Measurements from ENCODE around the gene TSFM.
A peak's percentile ranks its signal among the peaks of the same experiment; 100 is the strongest.

The TSFM gene

GRCh38 chr12:57813971-57814772 is 31.6 kb downstream of the TSFM start:
- Histone ChIP-seq H3K4me3 (ENCODE audit: low read length) (no peak overlapping the region), H3K79me2 (ENCODE audit: control insufficient read depth, insufficient read depth, low read length) (no peaks in the 10 kb centered on the region), H3K23ac (ENCODE audit: low read length) (no peak overlapping the region), H3K4me2 (ENCODE audit: low read length) (no peak overlapping the region), H4K5ac (ENCODE audit: low read length) (no peak overlapping the region), H3K9ac (ENCODE audit: low read length) (no peak overlapping the region), H2AK5ac (ENCODE audit: low read length) (no peak overlapping the region), H3K56ac (ENCODE audit: low read length) (no peak overlapping the region), H4K8ac (ENCODE audit: low read depth, low read length) (no peak overlapping the region), H3K4ac (ENCODE audit: low read depth, low read length) (no peak overlapping the region), H3K27me3 (ENCODE audit: insufficient read depth, low read length, poor library complexity) (no peaks in the 10 kb centered on the region), H3K4me1 (ENCODE audit: control insufficient read depth, low read depth, low read length) (no peaks in the 10 kb centered on the region), H2BK15ac (replicated peaks; ENCODE audit: low read depth) (no peak overlapping the region), H3K27ac (ENCODE audit: low read depth, low read length) (no peak overlapping the region), H3K36me3 (ENCODE audit: control insufficient read depth, insufficient read depth, low read length) (no peaks in the 10 kb centered on the region), H2BK5ac (ENCODE audit: low read length) (no peak overlapping the region), H3K18ac (ENCODE audit: low read length) (no peak overlapping the region), H3K79me1 (ENCODE audit: low read length) (no peaks in the 10 kb centered on the region), H2BK120ac (ENCODE audit: low read depth, low read length) (no peak overlapping the region)
- WGBS (ENCODE audit: extremely low coverage, insufficient coverage, low lambda C conversion rate): no CpG with 5 or more reads among the region's 17 CpGs
- DNase-seq: no peak

- Histone ChIP-seq H3K18ac (ENCODE audit: low read length) (no peak overlapping the region), H3K27me3 (ENCODE audit: insufficient read depth, low read length, poor library complexity) (no peaks in the 10 kb centered on the region)
- WGBS (ENCODE audit: extremely low coverage, insufficient coverage, low lambda C conversion rate): no CpG with 5 or more reads among the region's 13 CpGs
Observed at GRCh38 chr12:57815177-57816000, 32.8 kb downstream of the TSFM start.

GRCh38 chr12:57816001-57816854 is 33.6 kb downstream of the TSFM start:
- Histone ChIP-seq H4K5ac (ENCODE audit: low read length) (no peak overlapping the region), H3K23ac (ENCODE audit: low read length) (no peak overlapping the region), H3K27ac (ENCODE audit: low read depth, low read length) (no peak overlapping the region), H2BK5ac (ENCODE audit: low read length) (no peak overlapping the region), H4K8ac (ENCODE audit: low read depth, low read length) (no peak overlapping the region), H3K4ac (ENCODE audit: low read depth, low read length) (no peak overlapping the region), H3K4me2 (ENCODE audit: low read length) (no peak overlapping the region), H3K79me2 (ENCODE audit: control insufficient read depth, insufficient read depth, low read length) (no peaks in the 10 kb centered on the region), H2BK15ac (replicated peaks; ENCODE audit: low read depth) (no peak overlapping the region), H2BK120ac (ENCODE audit: low read depth, low read length) (no peak overlapping the region), H3K36me3 (ENCODE audit: control insufficient read depth, insufficient read depth, low read length) (no peaks in the 10 kb centered on the region), H3K27me3 (ENCODE audit: insufficient read depth, low read length, poor library complexity) (no peaks in the 10 kb centered on the region), H3K9ac (ENCODE audit: low read length) (no peak overlapping the region), H3K4me3 (ENCODE audit: low read length) (no peak overlapping the region), H3K18ac (ENCODE audit: low read length) (no peak overlapping the region), H3K4me1 (ENCODE audit: control insufficient read depth, low read depth, low read length) (no peaks in the 10 kb centered on the region), H3K79me1 (ENCODE audit: low read length) (no peaks in the 10 kb centered on the region), H3K56ac (ENCODE audit: low read length) (no peak overlapping the region), H2AK5ac (ENCODE audit: low read length) (no peak overlapping the region)
- DNase-seq: no peak
- no CpG with 5 or more reads among the region's 3 CpGs for whole genome bisulfite sequencing (ENCODE audit: extremely low coverage, insufficient coverage, low lambda C conversion rate)

More at GRCh38 chr12:57815177-57816000, 32.8 kb downstream of the TSFM start:
- no peaks in the 10 kb centered on the region for H3K36me3 ChIP-seq (ENCODE audit: control insufficient read depth, insufficient read depth, low read length)
- no peak overlapping the region for H2BK120ac ChIP-seq (ENCODE audit: low read depth, low read length)
- peak; percentile 83 for DNase-seq
- no peak overlapping the region for H3K27ac ChIP-seq (ENCODE audit: low read depth, low read length)
- no peak overlapping the region for H3K23ac ChIP-seq (ENCODE audit: low read length)
- no peak overlapping the region for H3K4me3 ChIP-seq (ENCODE audit: low read length)
- no peak overlapping the region for H4K5ac ChIP-seq (ENCODE audit: low read length)
- H4K8ac ChIP-seq (ENCODE audit: low read depth, low read length): no peak overlapping the region
- H3K79me1 ChIP-seq (ENCODE audit: low read length): no peaks in the 10 kb centered on the region
- H3K56ac ChIP-seq (ENCODE audit: low read length): no peak overlapping the region
- no peak overlapping the region for H2BK15ac ChIP-seq (replicated peaks; ENCODE audit: low read depth)
- no peak overlapping the region for H3K4me2 ChIP-seq (ENCODE audit: low read length)
- no peak overlapping the region for H3K9ac ChIP-seq (ENCODE audit: low read length)
- H2BK5ac ChIP-seq (ENCODE audit: low read length): no peak overlapping the region
- no peak overlapping the region for H2AK5ac ChIP-seq (ENCODE audit: low read length)
- H3K4ac ChIP-seq (ENCODE audit: low read depth, low read length): no peak overlapping the region
- H3K4me1 ChIP-seq (ENCODE audit: control insufficient read depth, low read depth, low read length): no peaks in the 10 kb centered on the region
- H3K79me2 ChIP-seq (ENCODE audit: control insufficient read depth, insufficient read depth, low read length): no peaks in the 10 kb centered on the region

- H3K27me3 ChIP-seq (ENCODE audit: insufficient read depth, low read length, poor library complexity): no peaks in the 10 kb centered on the region
- H2BK120ac ChIP-seq (ENCODE audit: low read depth, low read length): no peak overlapping the region
- no peak overlapping the region for H2BK15ac ChIP-seq (replicated peaks; ENCODE audit: low read depth)
Observed at GRCh38 chr12:57816855-57817151, 34.2 kb downstream of the TSFM start.

GRCh38 chr12:57817261-57817989 is 34.8 kb downstream of the TSFM start:
- H3K18ac ChIP-seq (ENCODE audit: low read length): no peak overlapping the region
- H2AK5ac ChIP-seq (ENCODE audit: low read length): no peak overlapping the region
- no peaks in the 10 kb centered on the region for H3K4me1 ChIP-seq (ENCODE audit: control insufficient read depth, low read depth, low read length)
- H3K79me2 ChIP-seq (ENCODE audit: control insufficient read depth, insufficient read depth, low read length): no peaks in the 10 kb centered on the region
- H3K9ac ChIP-seq (ENCODE audit: low read length): no peak overlapping the region
- H2BK120ac ChIP-seq (ENCODE audit: low read depth, low read length): no peak overlapping the region
- H2BK15ac ChIP-seq (replicated peaks; ENCODE audit: low read depth): no peak overlapping the region
- no peak overlapping the region for H3K4me2 ChIP-seq (ENCODE audit: low read length)
- no peak overlapping the region for H4K8ac ChIP-seq (ENCODE audit: low read depth, low read length)
- no peak overlapping the region for H3K4me3 ChIP-seq (ENCODE audit: low read length)
- H3K79me1 ChIP-seq (ENCODE audit: low read length): no peaks in the 10 kb centered on the region
- no CpG with 5 or more reads among the region's 8 CpGs for WGBS (ENCODE audit: extremely low coverage, insufficient coverage, low lambda C conversion rate)
- no peak overlapping the region for H3K27ac ChIP-seq (ENCODE audit: low read depth, low read length)
- H4K5ac ChIP-seq (ENCODE audit: low read length): no peak overlapping the region
- no peak overlapping the region for H3K56ac ChIP-seq (ENCODE audit: low read length)
- H3K4ac ChIP-seq (ENCODE audit: low read depth, low read length): no peak overlapping the region
- H3K23ac ChIP-seq (ENCODE audit: low read length): no peak overlapping the region
- H3K36me3 ChIP-seq (ENCODE audit: control insufficient read depth, insufficient read depth, low read length): no peaks in the 10 kb centered on the region
- H3K27me3 ChIP-seq (ENCODE audit: insufficient read depth, low read length, poor library complexity): no peaks in the 10 kb centered on the region
- DNase-seq: no peak
- no peak overlapping the region for H2BK5ac ChIP-seq (ENCODE audit: low read length)

More at GRCh38 chr12:57816855-57817151, 34.2 kb downstream of the TSFM start:
- Histone ChIP-seq H3K79me1 (ENCODE audit: low read length) (no peaks in the 10 kb centered on the region), H3K23ac (ENCODE audit: low read length) (no peak overlapping the region), H4K8ac (ENCODE audit: low read depth, low read length) (no peak overlapping the region), H3K4me3 (ENCODE audit: low read length) (no peak overlapping the region), H3K4me1 (ENCODE audit: control insufficient read depth, low read depth, low read length) (no peaks in the 10 kb centered on the region), H2AK5ac (ENCODE audit: low read length) (no peak overlapping the region), H2BK5ac (ENCODE audit: low read length) (no peak overlapping the region), H3K18ac (ENCODE audit: low read length) (no peak overlapping the region), H3K56ac (ENCODE audit: low read length) (no peak overlapping the region), H3K79me2 (ENCODE audit: control insufficient read depth, insufficient read depth, low read length) (no peaks in the 10 kb centered on the region), H3K4me2 (ENCODE audit: low read length) (no peak overlapping the region), H3K9ac (ENCODE audit: low read length) (no peak overlapping the region), H3K36me3 (ENCODE audit: control insufficient read depth, insufficient read depth, low read length) (no peaks in the 10 kb centered on the region), H3K27ac (ENCODE audit: low read depth, low read length) (no peak overlapping the region), H3K4ac (ENCODE audit: low read depth, low read length) (no peak overlapping the region), H4K5ac (ENCODE audit: low read length) (no peak overlapping the region)
- whole genome bisulfite sequencing (ENCODE audit: extremely low coverage, insufficient coverage, low lambda C conversion rate): no CpG with 5 or more reads among the region's 5 CpGs
- no peak for DNase-seq
